PC-3 (cell line): ENCODE data around the gene TEF.

ENCODE experiments used
- EZH2 ChIP-seq: fragments of 300-600 bp; sonication (generic); IDR thresholded peaks from one replicate; pipeline ENCODE4 v1.6.1; 2017; ENCODE audit warnings: antibody characterized with exemption, mild to moderate bottlenecking, low read length; ENCODE audit not compliant: unreplicated experiment
- TF ChIP-seq, protein P1 (sequence below): fragments of 300-600 bp; sonication (generic); conservative IDR thresholded peaks from 2 replicates; pipeline ENCODE4 v1.5.1; 2017; ENCODE audit warnings: antibody characterized with exemption, low read depth, mild to moderate bottlenecking, low read length

DNA sequence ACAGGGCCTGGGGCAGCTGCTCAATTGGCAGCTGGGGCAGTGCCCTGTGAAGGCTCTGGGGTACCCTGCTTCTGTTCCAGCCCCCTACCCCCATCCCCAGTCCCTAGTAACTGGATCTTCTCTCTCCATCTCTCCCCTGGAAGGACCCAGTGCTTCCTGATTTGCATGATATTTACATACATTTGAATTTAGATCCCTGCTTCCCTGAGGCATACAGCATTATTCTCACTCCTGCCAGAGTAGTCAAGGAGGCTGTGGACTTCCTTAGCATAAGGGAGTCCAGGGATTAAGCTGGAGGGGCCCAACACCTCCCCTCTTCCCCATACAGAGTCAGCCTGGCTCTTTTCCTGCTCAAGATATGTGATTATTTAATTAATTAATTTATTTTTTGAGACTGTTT, 24.7 kb downstream of the TEF start:
- TF ChIP-seq, protein P1, sequence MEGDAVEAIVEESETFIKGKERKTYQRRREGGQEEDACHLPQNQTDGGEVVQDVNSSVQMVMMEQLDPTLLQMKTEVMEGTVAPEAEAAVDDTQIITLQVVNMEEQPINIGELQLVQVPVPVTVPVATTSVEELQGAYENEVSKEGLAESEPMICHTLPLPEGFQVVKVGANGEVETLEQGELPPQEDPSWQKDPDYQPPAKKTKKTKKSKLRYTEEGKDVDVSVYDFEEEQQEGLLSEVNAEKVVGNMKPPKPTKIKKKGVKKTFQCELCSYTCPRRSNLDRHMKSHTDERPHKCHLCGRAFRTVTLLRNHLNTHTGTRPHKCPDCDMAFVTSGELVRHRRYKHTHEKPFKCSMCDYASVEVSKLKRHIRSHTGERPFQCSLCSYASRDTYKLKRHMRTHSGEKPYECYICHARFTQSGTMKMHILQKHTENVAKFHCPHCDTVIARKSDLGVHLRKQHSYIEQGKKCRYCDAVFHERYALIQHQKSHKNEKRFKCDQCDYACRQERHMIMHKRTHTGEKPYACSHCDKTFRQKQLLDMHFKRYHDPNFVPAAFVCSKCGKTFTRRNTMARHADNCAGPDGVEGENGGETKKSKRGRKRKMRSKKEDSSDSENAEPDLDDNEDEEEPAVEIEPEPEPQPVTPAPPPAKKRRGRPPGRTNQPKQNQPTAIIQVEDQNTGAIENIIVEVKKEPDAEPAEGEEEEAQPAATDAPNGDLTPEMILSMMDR: no peak
- TF ChIP-seq EZH2: no peak
